ENCODE data around the gene MEIS2. TPM values are rescaled to one million over a fixed set of nuclear protein-coding genes. Genes with fewer than 3 reads are reported as not detected.

The MEIS2 gene
- total RNA-seq, 4 donors from 2014 or later: 14.8 to 28.4 (median 20.4) TPM

GRCh38 chr15:37054336-37054735, 46.0 kb downstream of the MEIS2 start:
- intact Hi-C loops (cut with DNase I): no loop called here
- DNase-seq: no peak
- WGBS, 2 donors: 94 to 96% methylated on average over 7 of the region's 7 CpGs
- no peak overlapping the region for H3K27ac ChIP-seq
- no peaks in the 10 kb centered on the region for H3K36me3 ChIP-seq
- H3K4me3 ChIP-seq (replicated peaks in 1 of 3): no peak overlapping the region
- peaks cover 0 to 5% of the 10 kb centered on the region in 2 donors for H3K4me1 ChIP-seq
- TF ChIP-seq POLR2A (IDR thresholded peaks at IDR 0.05): no peak
- no peak for TF ChIP-seq CTCF (IDR thresholded peaks at IDR 0.05)
- no peaks in the 10 kb centered on the region for H3K27me3 ChIP-seq
- H3K9me3 ChIP-seq: no peaks in the 10 kb centered on the region

- no peak overlapping the region for H3K4me3 ChIP-seq (replicated peaks in 1 of 3)
- H3K4me1 ChIP-seq: peaks cover 0 to 5% of the 10 kb centered on the region in 2 donors
- 61 to 62% methylated on average over 6 of the region's 6 CpGs for WGBS, 2 donors
- intact Hi-C loops (cut with DNase I): no loop called here
- TF ChIP-seq CTCF (IDR thresholded peaks at IDR 0.05): no peak
- TF ChIP-seq POLR2A (IDR thresholded peaks at IDR 0.05): no peak
- DNase-seq: no peak
- no peaks in the 10 kb centered on the region for H3K36me3 ChIP-seq
- H3K9me3 ChIP-seq: no peaks in the 10 kb centered on the region
- no peak overlapping the region for H3K27ac ChIP-seq
- no peaks in the 10 kb centered on the region for H3K27me3 ChIP-seq
These were observed 47.2 kb downstream of the MEIS2 start for GRCh38 chr15:37053166-37053565.

GRCh38 chr15:37050345-37050744, 50.0 kb downstream of the MEIS2 start:
- intact Hi-C loops (cut with DNase I): no loop called here
- WGBS, 2 donors: 86 to 88% methylated on average over 3 of the region's 3 CpGs
- peaks cover 0 to under 1% of the 10 kb centered on the region in 2 donors for H3K4me1 ChIP-seq

GRCh38 chr15:37046876-37047614, 53.3 kb downstream of the MEIS2 start:
- TF ChIP-seq POLR2A (IDR thresholded peaks at IDR 0.05): no peak
- no peak for TF ChIP-seq CTCF (IDR thresholded peaks at IDR 0.05)
- H3K27me3 ChIP-seq: no peaks in the 10 kb centered on the region
- intact Hi-C loops (cut with DNase I): no loop called here
- H3K4me1 ChIP-seq: no peaks in the 10 kb centered on the region
- no peak overlapping the region for H3K27ac ChIP-seq
- H3K4me3 ChIP-seq (replicated peaks in 1 of 3): no peak overlapping the region
- H3K36me3 ChIP-seq: no peaks in the 10 kb centered on the region
- no peaks in the 10 kb centered on the region for H3K9me3 ChIP-seq
- no peak for DNase-seq

More at GRCh38 chr15:37050345-37050744, 50.0 kb downstream of the MEIS2 start:
- Histone ChIP-seq H3K27ac (no peak overlapping the region), H3K27me3 (no peaks in the 10 kb centered on the region), H3K36me3 (no peaks in the 10 kb centered on the region), H3K4me3 (replicated peaks in 1 of 3) (no peak overlapping the region), H3K9me3 (no peaks in the 10 kb centered on the region)
- TF ChIP-seq POLR2A (IDR thresholded peaks at IDR 0.05): no peak
- no peak for DNase-seq

- no peak overlapping the region for H3K27ac ChIP-seq
- H3K9me3 ChIP-seq: no peaks in the 10 kb centered on the region
- TF ChIP-seq CTCF (IDR thresholded peaks at IDR 0.05) (no peak), POLR2A (IDR thresholded peaks at IDR 0.05) (no peak)
- H3K4me3 ChIP-seq (replicated peaks in 1 of 3): no peak overlapping the region
- intact Hi-C loops (cut with DNase I): no loop called here
- peak in 1 of 2 donors; percentile 3 for DNase-seq
- 47 to 58% methylated on average over 12 of the region's 12 CpGs for WGBS, 2 donors
- H3K36me3 ChIP-seq: no peaks in the 10 kb centered on the region
- no peaks in the 10 kb centered on the region for H3K4me1 ChIP-seq
- no peaks in the 10 kb centered on the region for H3K27me3 ChIP-seq
These were observed 54.2 kb downstream of the MEIS2 start for GRCh38 chr15:37045859-37046740.

Measured in thyroid gland (tissue), 4 donors.